Fibroblast of villous mesenchyme (primary cell): ENCODE measurements around the gene LRP10. TPM values are rescaled to one million over a fixed set of nuclear protein-coding genes. Genes with fewer than 3 reads are reported as not detected.

Experiments
- DNase-seq: peaks from one replicate; pipeline ENCODE4 v3.0.0-alpha.2; 2010; ENCODE audit warnings: low read depth
- H3K4me3 ChIP-seq: 2 replicates; pipeline ENCODE4 v1.5.1; 2011; ENCODE audit warnings: low read depth, mild to moderate bottlenecking, low read length
- CTCF ChIP-seq: IDR thresholded peaks from 2 replicates; pipeline ENCODE4 v1.5.1; 2012; ENCODE audit warnings: low read depth, mild to moderate bottlenecking, low read length; ENCODE audit not compliant: insufficient read depth
- total RNA-seq: library from RNA; depleted of rRNA; stranded (reverse); fragments of >200 nt; gene quantifications from 2 replicates; pipeline ENCODE4 v1.2.3, GENCODE V29; 2012

Gene LRP10
- total RNA-seq, 1 donor, result 104 TPM

GRCh38 chr14:22887260-22887989, 15.9 kb downstream of the LRP10 start:
- no peak for TF ChIP-seq CTCF
- H3K4me3 ChIP-seq, result peak overlapping the region; percentile 76
- peak; percentile 86 for DNase-seq

- TF ChIP-seq CTCF, result no peak
- H3K4me3 ChIP-seq, result peak overlapping the region; percentile 76
- DNase-seq, result no peak
Measured at GRCh38 chr14:22887990-22888378, 16.4 kb downstream of the LRP10 start.

- DNase-seq, result no peak
- no peak for TF ChIP-seq CTCF
- no peak overlapping the region for H3K4me3 ChIP-seq
Measured at GRCh38 chr14:22888662-22889061, 17.1 kb downstream of the LRP10 start.

- no peak for DNase-seq
- no peak overlapping the region for H3K4me3 ChIP-seq
- no peak for TF ChIP-seq CTCF
Measured at GRCh38 chr14:22890416-22890815, 18.9 kb downstream of the LRP10 start.

- no peak overlapping the region for H3K4me3 ChIP-seq
- no peak for DNase-seq
- no peak for TF ChIP-seq CTCF
Measured at GRCh38 chr14:22892488-22892887, 20.9 kb downstream of the LRP10 start.

GRCh38 chr14:22893706-22894105, 22.2 kb downstream of the LRP10 start:
- TF ChIP-seq CTCF, result no peak
- H3K4me3 ChIP-seq, result no peak overlapping the region
- no peak for DNase-seq

- no peak for TF ChIP-seq CTCF
- no peak overlapping the region for H3K4me3 ChIP-seq
- DNase-seq, result no peak
Measured at GRCh38 chr14:22895402-22895801, 23.9 kb downstream of the LRP10 start.
